ENCODE results near the gene PCCA. TPM values are rescaled to one million over a fixed set of nuclear protein-coding genes. Genes with fewer than 3 reads are reported as not detected.
"Not testable (repeated sequence)": the region's sequence is repeated elsewhere in the genome, so short reads cannot be mapped to it uniquely, and the experiment has no call there.

PCCA gene
- total and polyA plus RNA-seq, 4 donors = 8.3 to 71.8 (median 22.8) TPM

DNA sequence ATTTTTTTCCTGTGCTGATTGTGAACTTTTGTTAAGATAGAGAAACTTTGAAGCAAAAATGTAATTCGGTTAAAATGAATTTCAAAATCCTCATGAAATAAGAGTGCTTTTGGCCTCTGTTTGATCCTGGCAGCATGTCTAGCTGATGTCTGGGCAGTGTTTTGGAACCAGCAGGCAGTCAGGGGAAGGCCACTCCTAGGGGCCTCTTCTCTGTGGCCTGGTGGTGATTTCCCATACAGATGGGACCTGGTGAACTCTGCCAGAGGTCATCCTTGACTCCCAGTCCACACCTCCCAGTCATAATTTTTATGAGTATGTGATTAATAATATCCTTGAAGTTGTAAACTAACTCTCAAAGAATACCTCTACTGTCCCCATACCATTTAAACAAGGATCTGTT lies 226.6 kb downstream of the PCCA start:
- DNase-seq (no peak), ATAC-seq (ENCODE audit: insufficient read depth, low FRiP score) (no peak)
- H3K27ac ChIP-seq (ENCODE audit: low read depth in 1 of 2, low read length in 1 of 2) = no peak overlapping the region
- no peaks in the 10 kb centered on the region for H3K4me1 ChIP-seq (ENCODE audit: control insufficient read depth in 5 of 5, insufficient read depth in 5 of 5, low read length in 5 of 5)
- WGBS, 2 donors = 90 to 94% methylated on average over 1 of the region's 1 CpG
- no peak overlapping the region for H3K9ac ChIP-seq (ENCODE audit: insufficient read depth in 1 of 2, low read length in 2 of 2)
- no peaks in the 10 kb centered on the region for H3K27me3 ChIP-seq (ENCODE audit: control insufficient read depth in 3 of 3, insufficient read depth in 3 of 3, low read length in 2 of 3)
- H3K4me3 ChIP-seq = no peak overlapping the region
- peaks cover 0 to 4% (median under 1%) of the 10 kb centered on the region in 4 donors for H3K9me3 ChIP-seq (ENCODE audit: control insufficient read depth in 4 of 4, insufficient read depth in 3 of 4, low read length in 3 of 4)
- TF ChIP-seq, protein P1, sequence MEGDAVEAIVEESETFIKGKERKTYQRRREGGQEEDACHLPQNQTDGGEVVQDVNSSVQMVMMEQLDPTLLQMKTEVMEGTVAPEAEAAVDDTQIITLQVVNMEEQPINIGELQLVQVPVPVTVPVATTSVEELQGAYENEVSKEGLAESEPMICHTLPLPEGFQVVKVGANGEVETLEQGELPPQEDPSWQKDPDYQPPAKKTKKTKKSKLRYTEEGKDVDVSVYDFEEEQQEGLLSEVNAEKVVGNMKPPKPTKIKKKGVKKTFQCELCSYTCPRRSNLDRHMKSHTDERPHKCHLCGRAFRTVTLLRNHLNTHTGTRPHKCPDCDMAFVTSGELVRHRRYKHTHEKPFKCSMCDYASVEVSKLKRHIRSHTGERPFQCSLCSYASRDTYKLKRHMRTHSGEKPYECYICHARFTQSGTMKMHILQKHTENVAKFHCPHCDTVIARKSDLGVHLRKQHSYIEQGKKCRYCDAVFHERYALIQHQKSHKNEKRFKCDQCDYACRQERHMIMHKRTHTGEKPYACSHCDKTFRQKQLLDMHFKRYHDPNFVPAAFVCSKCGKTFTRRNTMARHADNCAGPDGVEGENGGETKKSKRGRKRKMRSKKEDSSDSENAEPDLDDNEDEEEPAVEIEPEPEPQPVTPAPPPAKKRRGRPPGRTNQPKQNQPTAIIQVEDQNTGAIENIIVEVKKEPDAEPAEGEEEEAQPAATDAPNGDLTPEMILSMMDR (IDR thresholded peaks at IDR 0.05; ENCODE audit: control extremely low read depth, extremely low read depth) = no peak
- H3K36me3 ChIP-seq (ENCODE audit: control insufficient read depth in 4 of 4, insufficient read depth in 4 of 4, low read length in 4 of 4) = peaks cover 0 to 14% (median 4%) of the 10 kb centered on the region in 4 donors

DNA sequence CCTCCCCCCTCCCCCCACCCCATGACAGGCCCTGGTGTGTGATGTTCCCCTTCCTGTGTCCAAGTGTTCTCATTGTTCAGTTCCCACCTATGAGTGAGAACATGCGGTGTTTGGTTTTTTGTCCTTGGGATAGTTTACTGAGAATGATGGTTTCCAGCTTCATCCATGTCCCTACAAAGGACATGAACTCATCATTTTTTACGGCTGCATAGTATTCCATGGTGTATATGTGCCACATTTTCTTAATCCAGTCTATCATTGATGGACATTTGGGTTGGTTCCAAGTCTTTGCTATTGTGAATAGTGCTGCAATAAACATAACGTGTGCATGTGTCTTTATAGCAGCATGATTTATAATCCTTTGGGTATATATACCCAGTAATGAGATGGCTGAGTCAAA lies 229.6 kb downstream of the PCCA start:
- 87 to 93% methylated on average over 2 to 3 of the region's 3 CpGs for WGBS, 2 donors
- H3K4me3 ChIP-seq; H3K27me3 ChIP-seq (ENCODE audit: control insufficient read depth in 3 of 3, insufficient read depth in 3 of 3, low read length in 2 of 3); H3K4me1 ChIP-seq (ENCODE audit: control insufficient read depth in 5 of 5, insufficient read depth in 5 of 5, low read length in 5 of 5); H3K27ac ChIP-seq (ENCODE audit: low read depth in 1 of 2, low read length in 1 of 2); DNase-seq; H3K9ac ChIP-seq (ENCODE audit: insufficient read depth in 1 of 2, low read length in 2 of 2); ATAC-seq (ENCODE audit: insufficient read depth, low FRiP score); H3K9me3 ChIP-seq (ENCODE audit: control insufficient read depth in 4 of 4, insufficient read depth in 3 of 4, low read length in 3 of 4): not testable (repeated sequence)
- H3K36me3 ChIP-seq (ENCODE audit: control insufficient read depth in 4 of 4, insufficient read depth in 4 of 4, low read length in 4 of 4) = peaks cover 3 to 10% (median 6%) of the 10 kb centered on the region in 4 donors

DNA sequence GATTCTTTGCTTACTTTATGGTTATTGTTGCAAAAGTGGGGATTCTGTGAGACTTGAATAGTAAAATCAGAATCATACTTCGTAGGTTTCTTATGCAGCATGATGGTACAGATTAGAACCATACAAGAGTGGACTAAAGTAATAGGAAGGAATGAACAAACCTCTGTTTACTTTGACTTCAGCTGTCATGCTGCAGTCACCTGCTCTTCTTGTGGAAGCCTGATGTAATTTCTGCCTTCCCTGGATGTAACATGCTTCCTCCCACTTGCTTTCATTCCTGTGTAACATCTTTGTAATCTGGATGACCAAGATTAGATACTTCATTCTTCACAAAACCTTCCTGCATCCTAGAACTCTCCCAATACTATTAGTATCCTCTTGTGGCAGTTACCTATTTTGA lies 235.0 kb downstream of the PCCA start:
- no peak overlapping the region for H3K9ac ChIP-seq (ENCODE audit: insufficient read depth in 1 of 2, low read length in 2 of 2)
- H3K36me3 ChIP-seq (ENCODE audit: control insufficient read depth in 4 of 4, insufficient read depth in 4 of 4, low read length in 4 of 4) = peaks cover 9 to 14% (median 10%) of the 10 kb centered on the region in 4 donors
- H3K27me3 ChIP-seq (ENCODE audit: control insufficient read depth in 3 of 3, insufficient read depth in 3 of 3, low read length in 2 of 3) = no peaks in the 10 kb centered on the region
- TF ChIP-seq, protein P1 (IDR thresholded peaks at IDR 0.05; ENCODE audit: control extremely low read depth, extremely low read depth) = no peak
- H3K4me3 ChIP-seq = no peak overlapping the region
- DNase-seq (no peak), ATAC-seq (ENCODE audit: insufficient read depth, low FRiP score) (no peak)
- no peak overlapping the region for H3K27ac ChIP-seq (ENCODE audit: low read depth in 1 of 2, low read length in 1 of 2)
- 94 to 100% methylated on average over 1 of the region's 1 CpG for WGBS, 2 donors
- H3K4me1 ChIP-seq (ENCODE audit: control insufficient read depth in 5 of 5, insufficient read depth in 5 of 5, low read length in 5 of 5) = no peaks in the 10 kb centered on the region
- H3K9me3 ChIP-seq (ENCODE audit: control insufficient read depth in 4 of 4, insufficient read depth in 3 of 4, low read length in 3 of 4) = no peaks in the 10 kb centered on the region

DNA sequence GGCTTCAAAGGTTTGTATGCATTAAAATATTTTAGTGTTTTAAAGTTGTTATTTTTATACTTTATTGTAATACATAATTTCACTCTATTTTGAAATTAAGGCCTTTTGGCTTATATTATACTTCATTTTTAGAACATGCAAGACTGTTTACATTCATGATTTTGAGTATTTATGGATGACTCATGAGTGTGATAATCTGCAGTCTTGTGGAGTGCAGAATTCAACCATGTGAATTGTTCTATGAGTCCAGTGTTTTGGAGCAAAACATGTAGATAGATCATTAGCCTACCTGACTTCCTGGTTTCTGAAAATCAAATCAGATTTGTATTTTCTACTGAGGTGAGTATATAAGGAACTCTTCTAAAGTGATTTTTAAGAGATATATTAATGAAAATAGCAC lies 241.8 kb downstream of the PCCA start:
- peaks cover 5 to 21% (median 10%) of the 10 kb centered on the region in 4 donors for H3K36me3 ChIP-seq (ENCODE audit: control insufficient read depth in 4 of 4, insufficient read depth in 4 of 4, low read length in 4 of 4)
- no peak overlapping the region for H3K27ac ChIP-seq (ENCODE audit: low read depth in 1 of 2, low read length in 1 of 2)
- H3K4me1 ChIP-seq (ENCODE audit: control insufficient read depth in 5 of 5, insufficient read depth in 5 of 5, low read length in 5 of 5) = no peaks in the 10 kb centered on the region
- TF ChIP-seq, protein P1 (IDR thresholded peaks at IDR 0.05; ENCODE audit: control extremely low read depth, extremely low read depth) = no peak
- peaks cover 0 to 5% (median 0%) of the 10 kb centered on the region in 4 donors for H3K9me3 ChIP-seq (ENCODE audit: control insufficient read depth in 4 of 4, insufficient read depth in 3 of 4, low read length in 3 of 4)
- H3K27me3 ChIP-seq (ENCODE audit: control insufficient read depth in 3 of 3, insufficient read depth in 3 of 3, low read length in 2 of 3) = no peaks in the 10 kb centered on the region
- DNase-seq (no peak), ATAC-seq (ENCODE audit: insufficient read depth, low FRiP score) (no peak)
- H3K4me3 ChIP-seq = no peak overlapping the region
- H3K9ac ChIP-seq (ENCODE audit: insufficient read depth in 1 of 2, low read length in 2 of 2) = no peak overlapping the region

Measured in lung (tissue), 12 donors.